Esophagus squamous epithelium (tissue), 5 donors: Measurements from ENCODE around the gene ANKRD44. TPM values are rescaled to one million over a fixed set of nuclear protein-coding genes. Genes with fewer than 3 reads are reported as not detected.

Source experiments
- DNase-seq: peaks from one replicate; lab custom pipeline; 2025; lab: John Stamatoyannopoulos, UW
- H3K27ac ChIP-seq, 4 donors: fragments of 200-600 bp; sonication (generic); one replicate each; pipeline ENCODE4 v1.5.1; 2016 to 2019; ENCODE audit warnings: mild to moderate bottlenecking in 1 of 4
- H3K27me3 ChIP-seq, 4 donors: fragments of 200-600 bp; sonication (generic); 1 replicate in 3 of 4; 2 replicates in 1 of 4; pipeline versions ENCODE4 v1.5.1 to v1.6.0; 2017 to 2021; ENCODE audit warnings: antibody characterized with exemption in 1 of 4
- H3K36me3 ChIP-seq, 3 donors: fragments of 200-600 bp; sonication (generic); one replicate each; pipeline ENCODE4 v1.5.1; 2016 to 2019
- H3K4me1 ChIP-seq, 3 donors: fragments of 200-600 bp; sonication (generic); one replicate each; pipeline ENCODE4 v1.5.1; 2017 to 2019
- H3K4me3 ChIP-seq, 4 donors: fragments of 200-600 bp; sonication (generic); 1 replicate in 3 of 4; 2 replicates in 1 of 4; pipeline ENCODE4 v1.5.1; 2016 to 2019; ENCODE audit warnings: mild to moderate bottlenecking in 2 of 4, moderate library complexity in 1 of 4
- H3K9me3 ChIP-seq, 3 donors: fragments of 200-600 bp; sonication (generic); one replicate each; pipeline ENCODE4 v1.5.1; 2016 to 2019
- CTCF ChIP-seq, 6 experiments: fragments of 450-650 bp in 4 of 6; fragments of 200-600 bp in 2 of 6; sonication (generic) in 2 of 6; IDR thresholded peaks; one replicate each; pipeline ENCODE4 v1.5.1; 2016 to 2019; ENCODE audit warnings: antibody characterized with exemption in 6 of 6, mild to moderate bottlenecking in 4 of 6, moderate library complexity in 4 of 6
- POLR2A ChIP-seq, 4 donors: fragments of 450-650 bp; IDR thresholded peaks; one replicate each; pipeline ENCODE4 v1.6.1; 2017; ENCODE audit warnings: antibody characterized with exemption in 4 of 4, mild to moderate bottlenecking in 4 of 4, moderate library complexity in 3 of 4
- WGBS, 2 donors: methylation state at CpG; one replicate each; pipeline ENCODE4 v1.1.5; 2018; 5-methylcytosine and 5-hydroxymethylcytosine counted together
- intact Hi-C: fragments of 100-400 bp; cut with DNase I; formaldehyde crosslinking; loops from one replicate; pipeline ENCODE4 v1.15.0; 2022
- total RNA-seq, 4 donors: library from RNA; depleted of rRNA; stranded (reverse); fragments of >200 nt; gene quantifications; one replicate each; pipeline ENCODE4 v1.1.0, GENCODE V29; 2016
- donor health status: DM: yes; HTN: yes; CAD: no.

ANKRD44 gene
- total RNA-seq, 4 donors from 2014 or later = 4.5 to 54.0 (median 11.4) TPM

- intact Hi-C loops = no loop called here
- Histone ChIP-seq H3K9me3 (no peaks in the 10 kb centered on the region), H3K27me3 (no peaks in the 10 kb centered on the region), H3K4me1 (peaks cover 0 to 44% (median 12%) of the 10 kb centered on the region in 3 donors), H3K27ac (no peak overlapping the region), H3K4me3 (no peak overlapping the region), H3K36me3 (no peaks in the 10 kb centered on the region)
- TF ChIP-seq CTCF (IDR thresholded peaks at IDR 0.05) (no peak), POLR2A (IDR thresholded peaks at IDR 0.05) (no peak)
- no peak for DNase-seq
- 62 to 64% methylated on average over 4 of the region's 4 CpGs for WGBS, 2 donors
Observed at GRCh38 chr2:197159661-197160211, 150.8 kb downstream of the ANKRD44 start.

GRCh38 chr2:197158591-197159550 lies 151.7 kb downstream of the ANKRD44 start:
- H3K36me3 ChIP-seq = no peaks in the 10 kb centered on the region
- TF ChIP-seq POLR2A (IDR thresholded peaks at IDR 0.05) (no peak), CTCF (IDR thresholded peaks at IDR 0.05) (no peak)
- intact Hi-C loops = no loop called here
- no peak overlapping the region for H3K4me3 ChIP-seq
- H3K4me1 ChIP-seq = peaks cover 0 to 36% (median 9%) of the 10 kb centered on the region in 3 donors
- DNase-seq = no peak
- H3K27me3 ChIP-seq = no peaks in the 10 kb centered on the region
- no peak overlapping the region for H3K27ac ChIP-seq
- 48 to 57% methylated on average over 7 of the region's 7 CpGs for WGBS, 2 donors
- H3K9me3 ChIP-seq = no peaks in the 10 kb centered on the region

GRCh38 chr2:197157879-197158537 lies 152.6 kb downstream of the ANKRD44 start:
- WGBS, 2 donors = 81 to 82% methylated on average over 9 of the region's 9 CpGs
- Histone ChIP-seq H3K9me3 (no peaks in the 10 kb centered on the region), H3K4me3 (no peak overlapping the region), H3K36me3 (no peaks in the 10 kb centered on the region), H3K27me3 (no peaks in the 10 kb centered on the region), H3K27ac (no peak overlapping the region), H3K4me1 (peaks cover 0 to 27% (median 5%) of the 10 kb centered on the region in 3 donors)
- no peak for TF ChIP-seq POLR2A (IDR thresholded peaks at IDR 0.05)
- TF ChIP-seq CTCF (IDR thresholded peaks at IDR 0.05) = no peak
- intact Hi-C loops = no loop called here
- no peak for DNase-seq

- Histone ChIP-seq H3K4me1 (peaks cover 0 to 27% (median 5%) of the 10 kb centered on the region in 3 donors), H3K36me3 (no peaks in the 10 kb centered on the region), H3K27ac (no peak overlapping the region), H3K27me3 (no peaks in the 10 kb centered on the region), H3K4me3 (no peak overlapping the region), H3K9me3 (no peaks in the 10 kb centered on the region)
- DNase-seq = no peak
- 77% methylated on average over 6 of the region's 6 CpGs for WGBS, 2 donors
- TF ChIP-seq POLR2A (IDR thresholded peaks at IDR 0.05) (no peak), CTCF (IDR thresholded peaks at IDR 0.05) (no peak)
- intact Hi-C loops = no loop called here
Observed at GRCh38 chr2:197156771-197157170, 153.8 kb downstream of the ANKRD44 start.
